NCI-H1694 (cell line): Measurements from ENCODE around the gene PPP1R14B.
A peak's percentile ranks its signal among the peaks of the same experiment; 100 is the strongest.

Experiments used
- DNase-seq: peaks from one replicate; lab custom pipeline; 2025; lab: John Stamatoyannopoulos, UW

PPP1R14B gene

GRCh38 chr11:64281957-64282770 lies 35.4 kb upstream of the PPP1R14B start:
- no peak for DNase-seq

DNA sequence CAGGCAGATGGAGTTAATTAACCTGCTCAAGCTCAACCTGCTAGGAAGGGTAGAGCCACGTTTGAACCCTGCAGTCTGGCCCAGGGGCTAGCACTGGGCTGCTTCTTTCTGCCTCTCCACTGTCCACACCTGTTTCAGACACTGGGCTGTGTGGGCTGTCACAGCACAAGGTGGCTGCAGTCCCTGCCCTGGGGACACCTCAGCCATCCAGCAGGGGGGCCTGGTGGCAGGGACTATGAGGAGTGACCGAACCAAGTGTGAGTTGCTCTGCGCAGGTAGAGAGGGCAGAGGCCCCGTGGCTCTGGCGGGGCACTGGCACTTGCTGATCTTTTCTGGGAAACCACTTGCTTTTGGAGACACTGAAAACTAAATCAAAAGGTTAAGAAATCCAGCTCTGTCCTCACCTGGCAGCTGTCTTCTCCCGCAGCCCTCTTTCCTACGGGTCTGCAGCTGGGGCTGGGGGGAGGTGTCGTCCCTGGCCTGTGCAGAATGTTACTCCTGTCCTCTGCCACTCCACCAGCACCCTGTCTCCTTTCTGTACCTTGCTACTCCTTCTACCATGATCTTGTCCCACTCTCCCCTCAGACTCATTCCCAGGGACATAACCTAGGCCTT lies 31.9 kb upstream of the PPP1R14B start:
- DNase-seq = no peak

DNA sequence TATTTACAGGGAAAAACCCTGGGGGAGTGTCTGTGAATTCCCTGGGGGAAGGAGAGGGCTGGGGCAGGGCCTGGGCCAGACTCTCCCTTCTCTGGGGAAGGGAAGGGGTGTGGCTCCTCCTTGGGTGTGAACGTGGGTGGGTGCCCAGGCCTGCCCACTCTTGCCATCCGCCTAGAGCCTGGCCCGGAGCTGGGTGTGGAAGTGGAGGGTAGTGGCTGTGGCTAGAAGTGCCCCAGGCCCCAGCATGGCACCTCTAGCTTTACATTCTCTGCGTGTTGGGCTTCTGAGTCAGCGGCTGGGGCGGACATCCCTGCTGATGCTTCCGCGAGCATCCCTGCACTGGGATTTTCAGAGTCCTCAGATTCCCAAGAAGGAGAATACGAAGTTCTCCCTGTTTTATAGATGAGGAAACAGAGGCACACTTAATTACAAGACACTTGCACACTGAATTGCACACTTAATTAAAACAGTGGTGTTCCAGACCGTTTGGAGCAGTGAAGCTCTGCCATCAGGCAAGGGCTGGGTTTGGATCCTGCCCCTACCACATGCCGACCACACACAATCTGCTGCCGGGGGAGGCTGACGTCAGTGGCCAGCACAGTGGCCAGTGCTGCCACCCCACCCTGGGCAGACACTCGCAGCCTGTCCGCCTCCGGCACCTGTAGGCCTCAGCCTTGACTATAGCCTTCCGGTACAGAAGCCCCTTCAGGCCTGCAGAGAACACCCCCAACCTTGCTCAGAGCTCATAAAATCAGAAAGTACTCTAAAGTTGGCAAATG lies 30.1 kb upstream of the PPP1R14B start:
- DNase-seq = no peak

DNA sequence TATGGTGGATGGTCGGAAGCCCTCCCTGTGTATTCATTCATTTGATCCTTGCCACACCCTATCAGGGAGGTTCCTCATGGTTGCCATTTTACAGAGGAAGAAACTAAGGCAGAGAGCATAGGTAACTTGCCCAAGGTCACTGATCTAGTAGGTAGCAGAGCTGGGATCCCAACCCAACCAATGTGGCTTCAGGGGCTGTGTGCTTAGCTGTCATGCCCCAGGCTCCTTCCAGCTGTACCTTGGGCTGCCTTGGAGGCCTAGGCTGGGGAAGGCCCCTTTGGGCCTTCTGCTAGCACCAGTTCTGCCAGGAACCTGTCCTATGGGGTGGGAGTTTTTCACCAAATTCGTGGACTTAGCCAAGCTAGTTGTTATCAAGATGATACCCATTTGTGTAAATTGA lies 29.1 kb upstream of the PPP1R14B start:
- no peak for DNase-seq

GRCh38 chr11:64275031-64275800 lies 28.5 kb upstream of the PPP1R14B start:
- no peak for DNase-seq

GRCh38 chr11:64269540-64270220 lies 22.9 kb upstream of the PPP1R14B start:
- peak; percentile 98 for DNase-seq

DNA sequence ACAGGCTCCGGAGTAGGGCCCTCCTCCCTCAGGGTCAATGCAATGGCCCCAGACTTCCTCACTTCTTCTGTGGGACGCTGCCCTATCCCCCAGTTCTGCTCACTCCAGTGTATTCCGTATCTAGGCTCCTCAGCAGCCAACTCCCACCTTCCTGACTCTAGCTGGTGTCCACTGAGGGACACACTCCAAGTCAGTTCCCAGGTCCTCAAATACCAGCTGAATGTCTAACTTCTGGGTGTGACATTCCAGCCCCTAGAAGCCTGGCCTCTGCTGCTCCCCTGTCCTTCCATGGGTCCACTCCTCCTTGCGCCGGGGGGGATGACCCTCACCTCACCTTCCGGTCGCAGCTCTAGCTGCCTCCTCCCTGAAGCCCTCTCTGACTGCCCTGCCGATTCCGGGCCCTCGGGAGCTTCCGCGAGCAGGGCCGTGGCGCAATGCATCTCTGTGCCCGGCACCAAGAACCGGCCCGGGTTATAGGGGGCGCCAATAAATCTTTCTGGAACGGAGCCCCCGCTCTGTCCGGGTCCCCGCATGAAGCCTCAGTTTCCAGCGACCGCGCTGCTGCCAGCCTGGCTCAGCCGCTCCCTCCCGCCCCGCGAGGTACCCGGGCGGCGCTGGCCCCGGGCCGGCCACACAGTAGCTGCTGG lies 22.3 kb upstream of the PPP1R14B start:
- DNase-seq = no peak

DNA sequence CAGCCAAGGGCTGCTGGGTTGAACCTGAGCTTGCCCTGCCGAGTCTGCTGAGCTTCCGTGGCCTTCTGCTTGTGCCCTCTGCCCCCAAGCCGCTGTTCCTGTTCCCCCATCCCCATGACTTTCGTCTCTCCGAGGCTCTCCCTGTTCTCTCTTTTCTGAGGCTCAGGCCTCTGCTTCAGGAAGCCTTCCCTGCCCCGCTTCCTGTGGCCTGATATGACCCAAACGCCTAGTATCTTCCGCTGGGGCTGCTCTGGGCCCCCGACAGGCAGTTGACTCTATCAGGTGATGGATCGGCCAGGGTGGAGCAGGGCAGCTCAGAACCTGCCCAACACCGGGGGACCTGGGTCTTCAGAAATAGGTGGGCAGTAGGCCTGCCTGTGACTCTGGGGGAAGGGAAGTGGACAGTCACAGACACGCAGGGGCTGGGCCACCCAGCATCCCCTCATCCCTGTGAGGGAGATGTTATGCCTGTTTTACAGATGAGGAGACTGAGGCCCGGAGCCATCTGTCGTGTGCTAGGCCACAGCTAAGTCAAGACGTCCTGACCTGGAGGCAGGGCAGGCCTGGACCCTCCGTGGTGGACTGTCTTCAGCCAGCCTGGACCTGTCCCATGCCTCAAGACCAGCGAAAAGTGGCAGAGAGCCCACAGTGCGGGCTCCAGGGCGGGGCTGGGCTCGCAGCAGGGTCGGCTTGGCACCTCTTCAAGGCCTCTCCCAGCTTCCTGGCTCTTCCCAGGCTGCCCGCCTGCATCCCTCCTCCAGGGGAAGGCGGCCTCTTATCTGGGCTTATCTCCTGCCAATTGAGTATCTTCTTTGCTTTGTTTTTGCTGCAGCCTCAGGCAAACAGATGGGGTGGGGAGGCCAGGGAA lies 21.5 kb upstream of the PPP1R14B start:
- DNase-seq = no peak

GRCh38 chr11:64267207-64267945 lies 20.6 kb upstream of the PPP1R14B start:
- DNase-seq = no peak

DNA sequence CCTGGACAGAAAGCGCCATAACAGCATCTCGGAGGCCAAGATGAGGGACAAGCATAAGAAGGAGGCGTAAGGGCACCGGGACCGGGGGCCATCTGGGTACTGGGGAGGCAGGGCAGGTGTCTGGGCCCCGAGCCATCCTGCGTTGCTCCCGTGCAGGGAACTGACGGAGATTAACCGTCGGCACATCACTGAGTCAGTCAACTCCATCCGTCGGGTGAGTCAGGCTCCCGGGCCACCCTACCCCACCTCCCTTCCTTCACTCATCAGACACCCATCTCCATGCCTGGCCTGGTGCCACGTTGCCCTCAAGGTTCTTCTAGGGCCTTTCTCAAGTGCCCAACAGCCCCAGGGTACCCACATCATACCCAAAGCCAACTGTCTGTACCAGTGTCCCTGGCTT lies 19.6 kb upstream of the PPP1R14B start:
- DNase-seq = no peak

- DNase-seq = no peak
Observed at GRCh38 chr11:64265176-64266160, 18.7 kb upstream of the PPP1R14B start.

- no peak for DNase-seq
Observed at GRCh38 chr11:64264371-64264852, 17.7 kb upstream of the PPP1R14B start.

DNA sequence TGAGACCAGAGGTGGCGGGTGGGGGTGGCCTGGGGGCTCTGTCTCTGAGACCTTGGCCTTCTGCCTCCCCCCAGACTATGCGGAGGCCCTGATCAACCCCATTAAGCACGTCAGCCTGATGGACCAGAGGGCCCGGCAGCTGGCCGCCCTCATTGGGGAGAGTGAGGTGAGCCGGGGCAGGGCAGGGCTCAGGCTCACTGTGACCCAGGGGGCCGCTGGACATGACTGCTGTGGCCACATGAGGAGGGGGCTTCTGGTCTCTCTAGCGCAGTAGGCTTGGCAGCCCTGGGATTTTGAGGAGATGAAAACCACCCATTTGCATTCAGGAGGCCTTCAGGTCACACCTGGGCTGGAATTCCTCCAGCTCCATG lies 17.2 kb upstream of the PPP1R14B start:
- DNase-seq = no peak

GRCh38 chr11:64263021-64263946 lies 16.5 kb upstream of the PPP1R14B start:
- no peak for DNase-seq

- no peak for DNase-seq
Observed at GRCh38 chr11:64262271-64263002, 15.7 kb upstream of the PPP1R14B start.

DNA sequence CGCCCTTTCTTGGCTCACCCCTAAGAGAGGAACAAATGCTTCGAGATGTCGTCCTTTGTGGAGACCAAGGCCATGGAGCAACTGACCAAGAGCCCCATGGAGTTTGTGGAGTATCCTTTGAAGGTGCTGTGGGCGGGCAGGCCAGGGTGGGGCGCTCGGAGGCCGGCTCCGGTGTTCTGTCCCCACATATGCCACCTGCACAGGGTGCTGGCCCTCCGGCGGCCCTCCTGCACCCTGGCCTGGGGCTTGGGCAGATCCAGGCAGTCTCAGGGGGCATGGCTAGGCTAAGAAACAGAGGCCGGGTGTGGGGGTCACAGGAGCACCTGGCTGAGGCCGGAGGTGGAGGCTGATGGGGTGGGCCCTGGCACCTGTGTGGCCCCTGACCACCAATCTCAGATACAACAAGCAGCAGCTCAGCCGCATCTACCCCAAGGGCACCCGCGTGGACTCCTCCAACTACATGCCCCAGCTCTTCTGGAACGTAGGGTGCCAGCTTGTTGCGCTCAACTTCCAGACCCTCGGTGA lies 14.9 kb upstream of the PPP1R14B start:
- DNase-seq = no peak
